HepG2 (cell line): ENCODE measurements around the gene TNP2. TPM values are rescaled to one million over a fixed set of nuclear protein-coding genes. Genes with fewer than 3 reads are reported as not detected.

Experiments
- HIVEP1 ChIP-seq: sonication (generic); formaldehyde crosslinking; IDR thresholded peaks from 2 replicates; pipeline ENCODE4 v1.4.0; 2020; ENCODE audit warnings: mild to moderate bottlenecking, missing genetic modification reagents
- IKZF1 ChIP-seq: fragments of 450-650 bp; IDR thresholded peaks from 2 replicates; pipeline ENCODE4 v1.7.1; 2016
- KAT7 ChIP-seq: IDR thresholded peaks from 2 replicates; pipeline ENCODE4 v1.6.1; 2018; ENCODE audit warnings: borderline replicate concordance, missing compliant biosample characterization
- KDM6A ChIP-seq: IDR thresholded peaks from 2 replicates; pipeline ENCODE4 v1.6.1; 2016; ENCODE audit warnings: low read depth
- PPARG ChIP-seq: conservative IDR thresholded peaks from 2 replicates; pipeline ENCODE4 v1.6.1; 2016; ENCODE audit warnings: missing biosample characterization, missing genetic modification reagents
- SOX5 ChIP-seq: IDR thresholded peaks from 2 replicates; pipeline ENCODE4 v1.6.1; 2016; ENCODE audit warnings: borderline replicate concordance
- SRSF9 ChIP-seq: fragments of 200-400 bp; formaldehyde crosslinking; IDR thresholded peaks from 2 replicates; pipeline ENCODE4 v1.6.1; 2018; ENCODE audit warnings: borderline replicate concordance, mild to moderate bottlenecking, low read depth, low read length; ENCODE audit not compliant: insufficient read depth, poor library complexity, severe bottlenecking
- STAG1 ChIP-seq: sonication (generic); formaldehyde crosslinking; IDR thresholded peaks from 2 replicates; pipeline ENCODE4 v1.4.0; 2020; ENCODE audit warnings: missing genetic modification reagents
- STAT5B ChIP-seq: sonication (generic); formaldehyde crosslinking; IDR thresholded peaks from 2 replicates; pipeline ENCODE4 v1.4.0; 2020; ENCODE audit warnings: missing genetic modification reagents
- TAF1 ChIP-seq: sonication (generic); formaldehyde crosslinking; IDR thresholded peaks from 2 replicates; pipeline ENCODE4 v1.4.0; 2020; ENCODE audit warnings: missing genetic modification reagents
- ZC3H13 ChIP-seq: sonication (generic); formaldehyde crosslinking; IDR thresholded peaks from 2 replicates; pipeline ENCODE4 v1.8.1; 2023; ENCODE audit warnings: mild to moderate bottlenecking, missing genetic modification reagents, moderate library complexity
- ZKSCAN5 ChIP-seq: sonication (generic); formaldehyde crosslinking; IDR thresholded peaks from 2 replicates; pipeline ENCODE4 v1.5.1; 2020; ENCODE audit warnings: mild to moderate bottlenecking, missing genetic modification reagents
- ZNF138 ChIP-seq: sonication (generic); formaldehyde crosslinking; IDR thresholded peaks from 2 replicates; pipeline ENCODE4 v1.5.0; 2020; ENCODE audit warnings: mild to moderate bottlenecking, low read depth, missing genetic modification reagents
- ZNF367 ChIP-seq: sonication (generic); formaldehyde crosslinking; IDR thresholded peaks from 2 replicates; pipeline ENCODE4 v1.4.0; 2020; ENCODE audit warnings: missing genetic modification reagents, borderline replicate concordance
- ZNF564 ChIP-seq: sonication (generic); formaldehyde crosslinking; IDR thresholded peaks from 2 replicates; pipeline ENCODE4 v1.8.1; 2023; ENCODE audit warnings: mild to moderate bottlenecking, missing genetic modification reagents
- ZNF629 ChIP-seq: sonication (generic); formaldehyde crosslinking; conservative IDR thresholded peaks from 2 replicates; pipeline ENCODE4 v1.5.0; 2020; ENCODE audit warnings: missing genetic modification reagents
- ZNF709 ChIP-seq: sonication (generic); formaldehyde crosslinking; IDR thresholded peaks from 2 replicates; pipeline ENCODE4 v1.5.0; 2020; ENCODE audit warnings: mild to moderate bottlenecking, missing genetic modification reagents
- ZNF746 ChIP-seq: sonication (generic); formaldehyde crosslinking; IDR thresholded peaks from 2 replicates; pipeline ENCODE4 v1.8.0; 2022; ENCODE audit warnings: mild to moderate bottlenecking, missing genetic modification reagents
- polyA plus RNA-seq, 8 experiments: library from polyadenylated mRNA; depleted of rRNA in 3 of 8; stranded (reverse) in 7 of 8; unstranded in 1 of 8; fragments of >200 nt; fragmentation: Illumina TruSeq in 4 of 8; extraction: Trizol in 4 of 8; gene quantifications; 2 replicates each; pipeline versions ENCODE4 v1.2.1 to v1.2.3, GENCODE V29; 2011 to 2016; ENCODE audit warnings: low read depth in 4 of 8, missing spikeins in 1 of 8, mixed read lengths in 1 of 8; ENCODE audit not compliant: insufficient read depth in 1 of 8
- total RNA-seq, 5 experiments: library from RNA; depleted of rRNA; stranded (reverse); fragments of >200 nt; fragmentation: Illumina TruSeq; extraction: Trizol; gene quantifications; 2 replicates each; pipeline ENCODE4 v1.2.3, GENCODE V29; 2016; ENCODE audit warnings: low read depth in 1 of 5
- TF ChIP-seq, protein P1 (sequence below): IDR thresholded peaks from 2 replicates; pipeline ENCODE4 v1.6.1; 2016; ENCODE audit warnings: missing genetic modification reagents, missing compliant biosample characterization
- TF ChIP-seq, protein P2 (sequence below): sonication (generic); formaldehyde crosslinking; conservative IDR thresholded peaks from 2 replicates; pipeline ENCODE4 v1.5.0; 2020; ENCODE audit warnings: missing genetic modification reagents
- TF ChIP-seq, protein P3 (sequence below): sonication (generic); formaldehyde crosslinking; IDR thresholded peaks from 2 replicates; pipeline ENCODE4 v1.5.0; 2020; ENCODE audit warnings: missing genetic modification reagents, mild to moderate bottlenecking, borderline replicate concordance
- TF ChIP-seq, protein P4 (sequence below): sonication (generic); formaldehyde crosslinking; IDR thresholded peaks from 2 replicates; pipeline ENCODE4 v1.4.0; 2020; ENCODE audit warnings: missing genetic modification reagents, borderline replicate concordance
- TF ChIP-seq, protein P5 (sequence below): sonication (generic); formaldehyde crosslinking; IDR thresholded peaks from 2 replicates; pipeline ENCODE4 v1.5.0; 2020; ENCODE audit warnings: mild to moderate bottlenecking, missing genetic modification reagents

TNP2 gene
- total and polyA plus RNA-seq, 2 of the 13 experiments (the other 11 are each of a cell fraction or from before 2014, with no cell fraction given): not detected

DNA sequence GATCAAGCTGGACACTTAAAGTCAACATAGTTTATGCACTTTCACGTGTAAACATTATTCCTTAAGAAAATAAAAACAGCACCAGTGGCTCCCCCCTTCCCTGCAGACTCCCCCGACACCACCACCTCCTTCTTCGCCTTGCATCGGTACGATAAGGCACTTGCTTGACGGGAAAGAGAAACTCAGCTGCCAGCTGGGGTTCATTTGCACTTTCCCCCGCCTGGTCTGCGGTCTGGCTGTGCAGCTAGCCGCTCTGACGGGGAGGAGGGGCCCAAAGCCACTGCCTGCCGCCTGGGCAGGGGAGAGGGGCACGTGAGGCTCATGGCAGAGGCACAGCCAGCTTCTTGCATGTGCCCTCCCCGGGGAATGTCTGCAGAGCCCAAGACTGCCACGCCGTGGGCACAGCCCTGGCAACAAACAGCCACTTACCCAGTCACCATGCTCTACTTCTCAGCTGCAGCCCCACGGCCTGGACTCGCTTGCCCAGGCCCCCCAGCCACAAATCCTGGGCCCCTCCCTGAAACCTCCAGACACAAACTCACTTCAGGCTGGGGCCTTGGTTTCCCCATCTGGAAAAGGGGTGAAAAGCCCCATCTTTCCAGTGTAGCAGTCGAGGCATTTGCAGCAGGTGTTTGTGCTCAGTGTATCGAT, 28.5 kb upstream of the TNP2 start (continued):
- TF ChIP-seq, protein P1, sequence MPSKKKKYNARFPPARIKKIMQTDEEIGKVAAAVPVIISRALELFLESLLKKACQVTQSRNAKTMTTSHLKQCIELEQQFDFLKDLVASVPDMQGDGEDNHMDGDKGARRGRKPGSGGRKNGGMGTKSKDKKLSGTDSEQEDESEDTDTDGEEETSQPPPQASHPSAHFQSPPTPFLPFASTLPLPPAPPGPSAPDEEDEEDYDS (CRISPR knock-in tag): peak; percentile 27; the same call in 1 of the 2 replicates
- TF ChIP-seq PPARG (peak; percentile 39; the same call in 1 of the 2 replicates), STAG1 (peak; percentile 44), ZNF367 (CRISPR knock-in tag) (no peak), KAT7 (CRISPR knock-in tag) (peak; percentile 85), ZNF564 (CRISPR knock-in tag) (peak; percentile 91), KDM6A (no peak), ZC3H13 (peak; percentile 89), ZKSCAN5 (CRISPR knock-in tag) (peak; percentile 69; the same call in 1 of the 2 replicates), ZNF746 (peak; percentile 81), SOX5 (peak; percentile 54; the same call in 1 of the 2 replicates), STAT5B (CRISPR knock-in tag) (no peak; the same call in 1 of the 2 replicates), SRSF9 (no peak), ZNF629 (peak; percentile 93), IKZF1 (no peak), ZNF138 (CRISPR knock-in tag) (peak; percentile 87), HIVEP1 (CRISPR knock-in tag) (peak; percentile 47; the same call in 1 of the 2 replicates), TAF1 (peak; percentile 24; the same call in 1 of the 2 replicates), ZNF709 (CRISPR knock-in tag) (peak; percentile 56; the same call in 1 of the 2 replicates)
- TF ChIP-seq, protein P2, sequence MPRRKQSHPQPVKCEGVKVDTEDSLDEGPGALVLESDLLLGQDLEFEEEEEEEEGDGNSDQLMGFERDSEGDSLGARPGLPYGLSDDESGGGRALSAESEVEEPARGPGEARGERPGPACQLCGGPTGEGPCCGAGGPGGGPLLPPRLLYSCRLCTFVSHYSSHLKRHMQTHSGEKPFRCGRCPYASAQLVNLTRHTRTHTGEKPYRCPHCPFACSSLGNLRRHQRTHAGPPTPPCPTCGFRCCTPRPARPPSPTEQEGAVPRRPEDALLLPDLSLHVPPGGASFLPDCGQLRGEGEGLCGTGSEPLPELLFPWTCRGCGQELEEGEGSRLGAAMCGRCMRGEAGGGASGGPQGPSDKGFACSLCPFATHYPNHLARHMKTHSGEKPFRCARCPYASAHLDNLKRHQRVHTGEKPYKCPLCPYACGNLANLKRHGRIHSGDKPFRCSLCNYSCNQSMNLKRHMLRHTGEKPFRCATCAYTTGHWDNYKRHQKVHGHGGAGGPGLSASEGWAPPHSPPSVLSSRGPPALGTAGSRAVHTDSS (CRISPR knock-in tag): 0 out of 2 replicates have a peak, but pooled peaks have one; percentile 37
- TF ChIP-seq, protein P3, sequence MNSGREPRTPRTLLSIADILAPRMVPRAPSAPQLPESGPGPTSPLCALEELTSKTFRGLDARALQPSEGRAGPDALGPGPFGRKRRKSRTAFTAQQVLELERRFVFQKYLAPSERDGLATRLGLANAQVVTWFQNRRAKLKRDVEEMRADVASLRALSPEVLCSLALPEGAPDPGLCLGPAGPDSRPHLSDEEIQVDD: peak; percentile 80; the same call in 1 of the 2 replicates
- TF ChIP-seq, protein P4, sequence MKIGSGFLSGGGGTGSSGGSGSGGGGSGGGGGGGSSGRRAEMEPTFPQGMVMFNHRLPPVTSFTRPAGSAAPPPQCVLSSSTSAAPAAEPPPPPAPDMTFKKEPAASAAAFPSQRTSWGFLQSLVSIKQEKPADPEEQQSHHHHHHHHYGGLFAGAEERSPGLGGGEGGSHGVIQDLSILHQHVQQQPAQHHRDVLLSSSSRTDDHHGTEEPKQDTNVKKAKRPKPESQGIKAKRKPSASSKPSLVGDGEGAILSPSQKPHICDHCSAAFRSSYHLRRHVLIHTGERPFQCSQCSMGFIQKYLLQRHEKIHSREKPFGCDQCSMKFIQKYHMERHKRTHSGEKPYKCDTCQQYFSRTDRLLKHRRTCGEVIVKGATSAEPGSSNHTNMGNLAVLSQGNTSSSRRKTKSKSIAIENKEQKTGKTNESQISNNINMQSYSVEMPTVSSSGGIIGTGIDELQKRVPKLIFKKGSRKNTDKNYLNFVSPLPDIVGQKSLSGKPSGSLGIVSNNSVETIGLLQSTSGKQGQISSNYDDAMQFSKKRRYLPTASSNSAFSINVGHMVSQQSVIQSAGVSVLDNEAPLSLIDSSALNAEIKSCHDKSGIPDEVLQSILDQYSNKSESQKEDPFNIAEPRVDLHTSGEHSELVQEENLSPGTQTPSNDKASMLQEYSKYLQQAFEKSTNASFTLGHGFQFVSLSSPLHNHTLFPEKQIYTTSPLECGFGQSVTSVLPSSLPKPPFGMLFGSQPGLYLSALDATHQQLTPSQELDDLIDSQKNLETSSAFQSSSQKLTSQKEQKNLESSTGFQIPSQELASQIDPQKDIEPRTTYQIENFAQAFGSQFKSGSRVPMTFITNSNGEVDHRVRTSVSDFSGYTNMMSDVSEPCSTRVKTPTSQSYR (CRISPR knock-in tag): peak; percentile 83; the same call in 1 of the 2 replicates
- TF ChIP-seq, protein P5, sequence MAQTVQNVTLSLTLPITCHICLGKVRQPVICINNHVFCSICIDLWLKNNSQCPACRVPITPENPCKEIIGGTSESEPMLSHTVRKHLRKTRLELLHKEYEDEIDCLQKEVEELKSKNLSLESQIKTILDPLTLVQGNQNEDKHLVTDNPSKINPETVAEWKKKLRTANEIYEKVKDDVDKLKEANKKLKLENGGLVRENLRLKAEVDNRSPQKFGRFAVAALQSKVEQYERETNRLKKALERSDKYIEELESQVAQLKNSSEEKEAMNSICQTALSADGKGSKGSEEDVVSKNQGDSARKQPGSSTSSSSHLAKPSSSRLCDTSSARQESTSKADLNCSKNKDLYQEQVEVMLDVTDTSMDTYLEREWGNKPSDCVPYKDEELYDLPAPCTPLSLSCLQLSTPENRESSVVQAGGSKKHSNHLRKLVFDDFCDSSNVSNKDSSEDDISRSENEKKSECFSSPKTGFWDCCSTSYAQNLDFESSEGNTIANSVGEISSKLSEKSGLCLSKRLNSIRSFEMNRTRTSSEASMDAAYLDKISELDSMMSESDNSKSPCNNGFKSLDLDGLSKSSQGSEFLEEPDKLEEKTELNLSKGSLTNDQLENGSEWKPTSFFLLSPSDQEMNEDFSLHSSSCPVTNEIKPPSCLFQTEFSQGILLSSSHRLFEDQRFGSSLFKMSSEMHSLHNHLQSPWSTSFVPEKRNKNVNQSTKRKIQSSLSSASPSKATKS: no peak; the same call in 1 of the 2 replicates
